ENCODE measurements around the gene MYCBP2. TPM values are rescaled to one million over a fixed set of nuclear protein-coding genes. Genes with fewer than 3 reads are reported as not detected.
"Not testable (repeated sequence)": the region's sequence is repeated elsewhere in the genome, so short reads cannot be mapped to it uniquely, and the experiment has no call there.

MYCBP2 gene
- total RNA-seq, 1 donor from 2014 or later, result 264 TPM

GRCh38 chr13:77215543-77215942, 111.4 kb downstream of the MYCBP2 start:
- Histone ChIP-seq H3K27me3 (no peaks in the 10 kb centered on the region), H3K4me3 (no peak overlapping the region), H3K36me3 (peaks cover 14 to 74% of the 10 kb centered on the region in 2 donors), H3K27ac (no peak overlapping the region), H3K4me1 (no peaks in the 10 kb centered on the region), H3K9me3 (no peaks in the 10 kb centered on the region)
- intact Hi-C loops (cut with DNase I), result no loop called here
- TF ChIP-seq CTCF (IDR thresholded peaks at IDR 0.05), result no peak
- no peak for DNase-seq (ENCODE audit: low spot score in 2 of 2)

GRCh38 chr13:77213644-77214043, 113.2 kb downstream of the MYCBP2 start:
- no peaks in the 10 kb centered on the region for H3K4me1 ChIP-seq
- H3K27ac ChIP-seq, result no peak overlapping the region
- DNase-seq (ENCODE audit: low spot score in 2 of 2), result no peak
- no peaks in the 10 kb centered on the region for H3K27me3 ChIP-seq
- no peak overlapping the region for H3K4me3 ChIP-seq
- H3K9me3 ChIP-seq, result no peaks in the 10 kb centered on the region
- H3K36me3 ChIP-seq, result peaks cover 17 to 77% of the 10 kb centered on the region in 2 donors
- intact Hi-C loops (cut with DNase I), result no loop called here
- no peak for TF ChIP-seq CTCF (IDR thresholded peaks at IDR 0.05)

GRCh38 chr13:77207943-77208342, 119.0 kb downstream of the MYCBP2 start:
- intact Hi-C loops (cut with DNase I), result no loop called here
- no peak for DNase-seq (ENCODE audit: low spot score in 2 of 2)
- Histone ChIP-seq H3K27me3 (no peaks in the 10 kb centered on the region), H3K4me3 (no peak overlapping the region), H3K4me1 (no peaks in the 10 kb centered on the region), H3K9me3 (no peaks in the 10 kb centered on the region), H3K36me3 (peaks cover 14 to 53% of the 10 kb centered on the region in 2 donors), H3K27ac (no peak overlapping the region)
- TF ChIP-seq CTCF (IDR thresholded peaks at IDR 0.05), result no peak

- intact Hi-C loops (cut with DNase I); H3K4me1 ChIP-seq; DNase-seq (ENCODE audit: low spot score in 2 of 2); H3K27ac ChIP-seq; H3K9me3 ChIP-seq; H3K27me3 ChIP-seq; H3K4me3 ChIP-seq: not testable (repeated sequence)
- H3K36me3 ChIP-seq, result peaks cover 6 to 30% of the 10 kb centered on the region in 2 donors
These were observed 127.9 kb downstream of the MYCBP2 start for GRCh38 chr13:77198995-77199394.

GRCh38 chr13:77196052-77196618, 130.8 kb downstream of the MYCBP2 start:
- Histone ChIP-seq H3K4me3 (no peak overlapping the region), H3K36me3 (peaks cover 6 to 52% of the 10 kb centered on the region in 2 donors), H3K27ac (no peak overlapping the region), H3K9me3 (no peaks in the 10 kb centered on the region), H3K27me3 (no peaks in the 10 kb centered on the region), H3K4me1 (no peaks in the 10 kb centered on the region)
- intact Hi-C loops (cut with DNase I), result no loop called here
- DNase-seq (ENCODE audit: low spot score in 2 of 2), result no peak
- no peak for TF ChIP-seq CTCF (IDR thresholded peaks at IDR 0.05)

GRCh38 chr13:77190349-77190958, 136.4 kb downstream of the MYCBP2 start:
- H3K4me3 ChIP-seq, result no peak overlapping the region
- intact Hi-C loops (cut with DNase I), result no loop called here
- H3K36me3 ChIP-seq, result peaks cover 20 to 41% of the 10 kb centered on the region in 2 donors
- no peak overlapping the region for H3K27ac ChIP-seq
- TF ChIP-seq CTCF (IDR thresholded peaks at IDR 0.05), result no peak
- no peak for DNase-seq (ENCODE audit: low spot score in 2 of 2)
- H3K27me3 ChIP-seq, result no peaks in the 10 kb centered on the region
- no peaks in the 10 kb centered on the region for H3K9me3 ChIP-seq
- H3K4me1 ChIP-seq, result no peaks in the 10 kb centered on the region

Measured in ascending aorta (tissue), 2 donors.